A673 (cell line): Measurements from ENCODE around the gene ERF. TPM values are rescaled to one million over a fixed set of nuclear protein-coding genes. Genes with fewer than 3 reads are reported as not detected.

Experiments used
- BruUV-seq: library from RNA; stranded (reverse); fragments of 400-500 nt; replicated peaks from 2 replicates; lab custom pipeline; 2021; lab: Mats Ljungman, UMichigan
- CTCF ChIA-PET: fragments of 300-600 bp; sonication (Branson Sonifier 250); formaldehyde crosslinking; loops from one replicate; lab custom pipeline; 2022; ENCODE audit warnings: antibody characterized with exemption; lab: Charles Lee
- POLR2A ChIA-PET: fragments of 300-600 bp; sonication (Branson Sonifier 250); formaldehyde crosslinking; loops from one replicate; lab custom pipeline; 2022; ENCODE audit warnings: antibody characterized with exemption; ENCODE audit not compliant: low non-redundant PET; lab: Charles Lee
- DNase-seq: peaks from one replicate; pipeline ENCODE4 v3.0.0-alpha.2; 2015; ENCODE audit warnings: low spot score
- H3K27ac ChIP-seq: fragments of 200-600 bp; sonication (generic); 2 replicates; pipeline ENCODE4 v1.5.1; 2016; ENCODE audit warnings: mixed run types, low read depth, mild to moderate bottlenecking, mixed read lengths, antibody characterized with exemption, low read length; ENCODE audit not compliant: poor library complexity, severe bottlenecking
- H3K27me3 ChIP-seq: fragments of 200-600 bp; sonication (generic); replicated peaks from 2 replicates; pipeline ENCODE4 v1.6.1; 2017; ENCODE audit warnings: mixed run types, low read depth, mild to moderate bottlenecking, mixed read lengths, antibody characterized with exemption, low read length; ENCODE audit not compliant: insufficient read depth, poor library complexity
- H3K36me3 ChIP-seq: fragments of 200-600 bp; sonication (generic); 2 replicates; pipeline ENCODE4 v1.6.1; 2016; ENCODE audit warnings: mixed run types, mild to moderate bottlenecking, mixed read lengths, antibody characterized with exemption, low read length; ENCODE audit not compliant: insufficient read depth, poor library complexity, severe bottlenecking
- H3K4me1 ChIP-seq: fragments of 200-600 bp; sonication (generic); 2 replicates; pipeline ENCODE4 v1.6.1; 2017; ENCODE audit warnings: mixed run types, mild to moderate bottlenecking, mixed read lengths, antibody characterized with exemption, low read length; ENCODE audit not compliant: insufficient read depth, poor library complexity, severe bottlenecking
- H3K4me3 ChIP-seq: fragments of 200-600 bp; sonication (generic); 2 replicates; pipeline ENCODE4 v1.5.1; 2016; ENCODE audit warnings: low read depth, mixed run types, mild to moderate bottlenecking, mixed read lengths, low read length; ENCODE audit not compliant: poor library complexity, severe bottlenecking
- H3K9me3 ChIP-seq: fragments of 200-600 bp; sonication (generic); 2 replicates; pipeline ENCODE4 v1.6.1; 2016; ENCODE audit warnings: mixed run types, low read depth, mild to moderate bottlenecking, mixed read lengths, antibody characterized with exemption, low read length; ENCODE audit not compliant: poor library complexity, severe bottlenecking
- EZH2 ChIP-seq: fragments of 200-600 bp; sonication (generic); IDR thresholded peaks from 2 replicates; pipeline ENCODE4 v1.6.1; 2017; ENCODE audit warnings: borderline replicate concordance, low read depth, mild to moderate bottlenecking, mixed read lengths, antibody characterized with exemption, low read length; ENCODE audit not compliant: poor library complexity, severe bottlenecking
- intact Hi-C: fragments of 100-400 bp; cut with micrococcal nuclease; formaldehyde crosslinking; loops from one replicate; pipeline ENCODE4 v1.10.0; 2022; ENCODE audit not compliant: unreplicated experiment
- total RNA-seq: library from RNA; stranded (reverse); gene quantifications from 2 replicates; pipeline ENCODE4 v1.2.3, GENCODE V29; 2021
- TF ChIP-seq, protein P1 (sequence below): fragments of 300-800, 200-600 bp; sonication (generic); conservative IDR thresholded peaks from 2 replicates; pipeline ENCODE4 v1.5.1; 2017; ENCODE audit warnings: low read depth, mild to moderate bottlenecking, antibody characterized with exemption, low read length, moderate library complexity, mixed read lengths

The ERF gene
- total RNA-seq, 1 experiment from 2014 or later: 164 TPM

GRCh38 chr19:42245231-42245630 is 9.7 kb downstream of the ERF start:
- Histone ChIP-seq H3K4me3 (no peak overlapping the region), H3K27ac (peak overlapping the region; percentile 82), H3K36me3 (peaks cover 20% of the 10 kb centered on the region), H3K9me3 (no peaks in the 10 kb centered on the region), H3K4me1 (peaks cover 46% of the 10 kb centered on the region), H3K27me3 (no peaks in the 10 kb centered on the region)
- ChIA-PET POLR2A (no interaction called here), CTCF (interaction anchor here (0.6 to 3.3 kb wide), 4 partner anchors 34 to 136 kb away, joined by 3 to 27 read pairs (median 4); no protein-coding TSS in a partner anchor)
- BruUV-seq: no TSS peak
- intact Hi-C loops: no loop called here
- no peak for DNase-seq
- TF ChIP-seq EZH2: no peak
- TF ChIP-seq, protein P1, sequence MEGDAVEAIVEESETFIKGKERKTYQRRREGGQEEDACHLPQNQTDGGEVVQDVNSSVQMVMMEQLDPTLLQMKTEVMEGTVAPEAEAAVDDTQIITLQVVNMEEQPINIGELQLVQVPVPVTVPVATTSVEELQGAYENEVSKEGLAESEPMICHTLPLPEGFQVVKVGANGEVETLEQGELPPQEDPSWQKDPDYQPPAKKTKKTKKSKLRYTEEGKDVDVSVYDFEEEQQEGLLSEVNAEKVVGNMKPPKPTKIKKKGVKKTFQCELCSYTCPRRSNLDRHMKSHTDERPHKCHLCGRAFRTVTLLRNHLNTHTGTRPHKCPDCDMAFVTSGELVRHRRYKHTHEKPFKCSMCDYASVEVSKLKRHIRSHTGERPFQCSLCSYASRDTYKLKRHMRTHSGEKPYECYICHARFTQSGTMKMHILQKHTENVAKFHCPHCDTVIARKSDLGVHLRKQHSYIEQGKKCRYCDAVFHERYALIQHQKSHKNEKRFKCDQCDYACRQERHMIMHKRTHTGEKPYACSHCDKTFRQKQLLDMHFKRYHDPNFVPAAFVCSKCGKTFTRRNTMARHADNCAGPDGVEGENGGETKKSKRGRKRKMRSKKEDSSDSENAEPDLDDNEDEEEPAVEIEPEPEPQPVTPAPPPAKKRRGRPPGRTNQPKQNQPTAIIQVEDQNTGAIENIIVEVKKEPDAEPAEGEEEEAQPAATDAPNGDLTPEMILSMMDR: no peak

DNA sequence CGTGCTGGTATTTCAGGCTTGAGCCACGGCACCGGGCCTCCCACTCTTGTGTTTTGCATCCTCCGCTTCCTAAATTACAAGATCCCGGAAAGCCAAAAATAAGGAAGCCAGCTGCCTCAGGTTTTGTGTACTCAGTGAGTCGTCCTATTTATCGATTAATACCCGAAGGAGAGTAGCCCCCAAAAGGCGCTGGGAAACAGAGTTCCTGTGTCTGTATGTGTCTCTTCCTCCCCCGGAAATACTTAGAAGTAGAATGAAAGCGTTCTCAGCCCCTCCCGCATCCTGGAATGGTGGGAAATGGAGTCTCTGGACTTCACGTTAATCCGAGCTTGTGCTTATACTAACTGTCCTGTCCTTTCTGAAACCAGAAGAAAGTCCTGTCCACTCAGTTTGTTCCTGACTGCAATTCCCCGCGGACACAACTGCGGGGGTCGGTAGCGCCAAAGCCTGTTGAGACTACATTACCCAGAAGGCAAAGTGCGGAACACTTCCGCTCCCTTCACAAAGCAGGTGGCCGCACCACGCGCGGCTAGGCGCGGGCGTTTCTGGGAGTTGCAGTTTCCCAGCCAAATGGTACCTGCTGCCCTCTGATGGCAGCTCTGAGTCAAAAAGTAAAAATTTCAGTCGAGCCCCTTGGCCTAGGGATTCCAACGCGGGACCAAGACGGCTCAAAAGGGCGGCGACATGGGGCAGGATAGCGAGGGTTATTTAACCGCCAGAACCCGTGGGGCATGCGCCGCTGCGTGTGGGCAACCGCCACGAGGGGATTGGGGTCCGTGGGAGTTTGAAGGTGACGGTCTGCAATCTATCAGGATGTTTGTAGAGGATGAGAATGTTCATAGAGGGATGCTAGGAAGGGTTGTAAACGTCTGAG is 10.3 kb downstream of the ERF start:
- H3K27me3 ChIP-seq: no peaks in the 10 kb centered on the region
- BruUV-seq: no TSS peak
- H3K4me3 ChIP-seq: peak overlapping the region; percentile 72
- ChIA-PET CTCF (interaction anchor here (0.6 to 3.3 kb wide), 3 partner anchors 35 to 135 kb away, joined by 3 to 27 read pairs (median 4); no protein-coding TSS in a partner anchor), POLR2A (no interaction called here)
- peaks cover 18% of the 10 kb centered on the region for H3K36me3 ChIP-seq
- H3K9me3 ChIP-seq: no peaks in the 10 kb centered on the region
- peak overlapping the region; percentile 82 for H3K27ac ChIP-seq
- intact Hi-C loops: no loop called here
- TF ChIP-seq, protein P1: peak; percentile 79
- TF ChIP-seq EZH2: no peak
- peak; percentile 98 for DNase-seq
- H3K4me1 ChIP-seq: peaks cover 40% of the 10 kb centered on the region

GRCh38 chr19:42242512-42243409 is 12.2 kb downstream of the ERF start, which contains the start of gene GSK3A:
GSK3A (minus strand) TSS chr19:42242602; CDS start chr19:42242465, 137 bp downstream.
- BruUV-seq: no TSS peak
- intact Hi-C loops: no loop called here
- Histone ChIP-seq H3K36me3 (peaks cover 9% of the 10 kb centered on the region), H3K27ac (peak within 1 kb of the TSS; percentile 82), H3K27me3 (no peaks in the 10 kb centered on the region), H3K9me3 (no peaks in the 10 kb centered on the region), H3K4me1 (peaks cover 25% of the 10 kb centered on the region), H3K4me3 (peak within 1 kb of the TSS; percentile 72)
- CTCF ChIA-PET: interaction anchor here (1.1 kb wide), 1 partner anchor 37 kb away, joined by 7 read pairs; no protein-coding TSS in a partner anchor
- POLR2A ChIA-PET: interaction anchor here (0.6 to 0.9 kb wide), 2 partner anchors 10 to 68 kb away, joined by 3 to 4 read pairs; no protein-coding TSS in a partner anchor
- DNase-seq: peak; percentile 99
- TF ChIP-seq, protein P1: no peak
- no peak for TF ChIP-seq EZH2
